ENCODE measurements around the gene CLDN9. TPM values are rescaled to one million over a fixed set of nuclear protein-coding genes. Genes with fewer than 3 reads are reported as not detected.
A peak's percentile ranks its signal among the peaks of the same experiment; 100 is the strongest.

Gene CLDN9
- total and polyA plus RNA-seq, 9 of the 15 experiments (the other 6 are each of a cell fraction or from before 2014, with no cell fraction given) = 0.12 to 0.44 (median 0.22) TPM; not detected in 4

GRCh38 chr16:3007957-3008689, 4.6 kb upstream of the CLDN9 start (continued):
- TF ChIP-seq ZNF592 (IDR thresholded peaks at IDR 0.05) (peak; percentile 60; the same call in 1 of the 2 replicates), GTF2F1 (IDR thresholded peaks at IDR 0.05; ENCODE audit: low read depth, low read length) (no peak), RREB1 (CRISPR knock-in tag; IDR thresholded peaks at IDR 0.05) (no peak), TAF9B (IDR thresholded peaks at IDR 0.05; ENCODE audit: partially characterized antibody) (no peak), ZNF764 (CRISPR knock-in tag; IDR thresholded peaks at IDR 0.05; ENCODE audit: low read depth) (no peak), E2F5 (CRISPR knock-in tag; IDR thresholded peaks at IDR 0.05) (no peak), ZNF398 (CRISPR knock-in tag; IDR thresholded peaks at IDR 0.05) (no peak), HBP1 (CRISPR knock-in tag; IDR thresholded peaks at IDR 0.05) (peak; percentile 35; the same call in 1 of the 2 replicates), CREM (IDR thresholded peaks at IDR 0.05; ENCODE audit: low read depth) (0 out of 2 replicates have a peak, but pooled peaks have one; percentile 39), ZFP36 (IDR thresholded peaks at IDR 0.05; ENCODE audit: low read depth, low read length, partially characterized antibody) (no peak), XRCC5 (IDR thresholded peaks at IDR 0.05; ENCODE audit: low read depth, low read length) (0 out of 2 replicates have a peak, but pooled peaks have one; percentile 29)
